ENCODE results near the gene GABRP. TPM values are rescaled to one million over a fixed set of nuclear protein-coding genes. Genes with fewer than 3 reads are reported as not detected.

Gene GABRP
- total RNA-seq, 4 donors from 2014 or later = 0.51 to 1.8 (median 0.75) TPM; not detected in 1

- TF ChIP-seq CTCF (IDR thresholded peaks at IDR 0.05; ENCODE audit: low read depth) = no peak
Observed at GRCh38 chr5:170849374-170849773, 65.8 kb downstream of the GABRP start.

GRCh38 chr5:170854566-170854965, 71.0 kb downstream of the GABRP start:
- no peak for TF ChIP-seq CTCF (IDR thresholded peaks at IDR 0.05; ENCODE audit: low read depth)

- no peak for TF ChIP-seq CTCF (IDR thresholded peaks at IDR 0.05; ENCODE audit: low read depth)
Observed at GRCh38 chr5:170857066-170857465, 73.5 kb downstream of the GABRP start.

GRCh38 chr5:170860415-170860814, 76.9 kb downstream of the GABRP start:
- no peak for TF ChIP-seq CTCF (IDR thresholded peaks at IDR 0.05; ENCODE audit: low read depth)

GRCh38 chr5:170860818-170861666, 77.5 kb downstream of the GABRP start:
- TF ChIP-seq CTCF (IDR thresholded peaks at IDR 0.05; ENCODE audit: low read depth) = no peak

GRCh38 chr5:170861667-170861916, 78.1 kb downstream of the GABRP start:
- TF ChIP-seq CTCF (IDR thresholded peaks at IDR 0.05; ENCODE audit: low read depth) = no peak

GRCh38 chr5:170861917-170862766, 78.6 kb downstream of the GABRP start, which contains the start of gene RANBP17:
Gene RANBP17 (plus strand): TSS chr5:170862018.
- no peak for TF ChIP-seq CTCF (IDR thresholded peaks at IDR 0.05; ENCODE audit: low read depth)
